Astrocyte (in vitro differentiated cells and primary cell): ENCODE results near the gene PRKAR2B. TPM values are rescaled to one million over a fixed set of nuclear protein-coding genes. Genes with fewer than 3 reads are reported as not detected.

ENCODE experiments used
- DNase-seq: peaks from one replicate; pipeline ENCODE4 v3.0.0-alpha.2; 2010; ENCODE audit warnings: low read depth
- FAIRE-seq: peaks from 2 replicates; lab custom pipeline; 2011; peaks lifted over from hg19 to GRCh38; lab: Jason Lieb, UNC
- H2AFZ ChIP-seq: 2 replicates; pipeline ENCODE4 v1.6.0; 2012; ENCODE audit warnings: low read depth, low read length, inconsistent platforms
- H3K27ac ChIP-seq: 2 replicates; pipeline ENCODE4 v1.5.1; 2011; ENCODE audit warnings: low read depth, low read length, inconsistent platforms
- H3K27me3 ChIP-seq: 2 replicates; pipeline ENCODE4 v1.6.0; 2011; ENCODE audit warnings: low read length, inconsistent platforms; ENCODE audit not compliant: insufficient read depth
- H3K36me3 ChIP-seq: 2 replicates; pipeline ENCODE4 v1.5.1; 2011; ENCODE audit warnings: low read length, inconsistent platforms; ENCODE audit not compliant: insufficient read depth
- H3K4me1 ChIP-seq: 2 replicates; pipeline ENCODE4 v1.5.1; 2011; ENCODE audit warnings: low read length, inconsistent platforms; ENCODE audit not compliant: insufficient read depth
- H3K4me2 ChIP-seq: 2 replicates; pipeline ENCODE4 v1.6.0; 2012; ENCODE audit warnings: low read length, inconsistent platforms
- H3K4me3 ChIP-seq: 2 replicates; pipeline ENCODE4 v1.5.1; 2011; ENCODE audit warnings: low read depth, mild to moderate bottlenecking, low read length, inconsistent platforms; ENCODE audit not compliant: insufficient read depth
- H3K79me2 ChIP-seq: 2 replicates; pipeline ENCODE4 v1.6.0; 2012; ENCODE audit warnings: mild to moderate bottlenecking, low read length, inconsistent platforms; ENCODE audit not compliant: insufficient read depth
- H3K9ac ChIP-seq: 2 replicates; pipeline ENCODE4 v1.6.0; 2012; ENCODE audit warnings: mild to moderate bottlenecking, low read length, inconsistent platforms
- H3K9me3 ChIP-seq: 2 replicates; pipeline ENCODE4 v1.5.1; 2012; ENCODE audit warnings: low read depth, mild to moderate bottlenecking, low read length, inconsistent platforms; ENCODE audit not compliant: insufficient read depth
- H4K20me1 ChIP-seq: 2 replicates; pipeline ENCODE4 v1.6.0; 2012; ENCODE audit warnings: low read length, inconsistent platforms; ENCODE audit not compliant: insufficient read depth
- H3K27ac Mint-ChIP-seq: one replicate; pipeline ENCODE4 v1.8.0; 2021; ENCODE audit warnings: mild to moderate bottlenecking, mixed read lengths; ENCODE audit not compliant: unreplicated experiment
- H3K27me3 Mint-ChIP-seq: one replicate; pipeline ENCODE4 v1.8.0; 2021; ENCODE audit warnings: low read depth, mixed read lengths; ENCODE audit not compliant: unreplicated experiment
- H3K36me3 Mint-ChIP-seq: one replicate; pipeline ENCODE4 v1.8.0; 2021; ENCODE audit warnings: low read depth, mixed read lengths; ENCODE audit not compliant: unreplicated experiment
- H3K4me1 Mint-ChIP-seq: one replicate; pipeline ENCODE4 v1.8.0; 2021; ENCODE audit warnings: low read depth, mixed read lengths; ENCODE audit not compliant: unreplicated experiment
- H3K4me3 Mint-ChIP-seq: one replicate; pipeline ENCODE4 v1.8.0; 2021; ENCODE audit warnings: mild to moderate bottlenecking, moderate library complexity, mixed read lengths; ENCODE audit not compliant: unreplicated experiment
- H3K9me3 Mint-ChIP-seq: one replicate; pipeline ENCODE4 v1.8.0; 2021; ENCODE audit warnings: mild to moderate bottlenecking, mixed read lengths; ENCODE audit not compliant: unreplicated experiment
- CTCF ChIP-seq: IDR thresholded peaks from 2 replicates; pipeline ENCODE4 v1.5.1; 2011; ENCODE audit warnings: low read depth, mild to moderate bottlenecking, inconsistent platforms, low read length, moderate library complexity; ENCODE audit not compliant: insufficient read depth
- EZH2 ChIP-seq: IDR thresholded peaks from 2 replicates; pipeline ENCODE4 v1.6.1; 2012; ENCODE audit warnings: mild to moderate bottlenecking, low read length, inconsistent platforms; ENCODE audit not compliant: insufficient read depth
- total RNA-seq: library from RNA; stranded (reverse); gene quantifications from 2 replicates; pipeline ENCODE4 v1.2.1, GENCODE V29; 2021

The PRKAR2B gene
- total RNA-seq, 1 donor from 2014 or later = 7.6 TPM

DNA sequence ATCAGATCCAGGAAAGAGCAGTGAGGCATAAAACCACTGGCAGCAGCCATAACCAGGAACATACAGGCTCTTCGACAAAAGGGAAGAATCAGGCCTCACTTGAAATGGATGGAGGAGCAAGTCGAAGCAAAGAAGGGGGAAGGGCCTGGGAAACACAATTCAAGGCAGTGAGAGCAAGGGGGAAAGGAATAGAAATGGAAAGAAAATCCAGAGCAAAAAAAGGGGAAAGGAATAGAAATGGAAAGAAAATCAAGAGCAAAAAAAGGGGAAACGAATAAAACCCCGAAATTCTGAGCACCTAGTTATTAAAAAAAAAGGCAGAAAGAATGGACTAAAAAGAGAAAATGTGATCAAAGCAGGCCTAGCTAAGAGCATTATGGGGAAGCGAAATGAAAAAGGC lies 24.1 kb upstream of the PRKAR2B start:
- TF ChIP-seq CTCF (no peak), EZH2 (no peak)
- H4K20me1 ChIP-seq = no peaks in the 10 kb centered on the region
- no peaks in the 10 kb centered on the region for H3K27me3 Mint-ChIP-seq

GRCh38 chr7:107021600-107021999 lies 22.9 kb upstream of the PRKAR2B start:
- H3K4me3 Mint-ChIP-seq = no peak overlapping the region
- Histone ChIP-seq H3K4me1 (no peaks in the 10 kb centered on the region), H4K20me1 (no peaks in the 10 kb centered on the region), H3K9me3 (peaks cover 4% of the 10 kb centered on the region), H3K27me3 (no peaks in the 10 kb centered on the region), H3K79me2 (no peaks in the 10 kb centered on the region), H2AFZ (no peak overlapping the region), H3K27ac (no peak overlapping the region), H3K36me3 (no peaks in the 10 kb centered on the region), H3K4me3 (no peak overlapping the region), H3K4me2 (no peak overlapping the region), H3K9ac (no peak overlapping the region)
- peaks cover 4% of the 10 kb centered on the region for H3K9me3 Mint-ChIP-seq
- H3K27ac Mint-ChIP-seq = no peak overlapping the region
- TF ChIP-seq CTCF (no peak), EZH2 (no peak)
- H3K36me3 Mint-ChIP-seq = no peaks in the 10 kb centered on the region
- no peaks in the 10 kb centered on the region for H3K27me3 Mint-ChIP-seq
- peaks cover 2% of the 10 kb centered on the region for H3K4me1 Mint-ChIP-seq
- FAIRE-seq (no peak), DNase-seq (no peak)

More for the DNA sequence above, 24.1 kb upstream of the PRKAR2B start:
- no peak overlapping the region for H3K4me3 Mint-ChIP-seq
- FAIRE-seq (no peak), DNase-seq (no peak)
- H3K36me3 Mint-ChIP-seq = no peaks in the 10 kb centered on the region
- H3K9me3 Mint-ChIP-seq = peaks cover 4% of the 10 kb centered on the region
- no peaks in the 10 kb centered on the region for H3K4me1 Mint-ChIP-seq
- no peak overlapping the region for H3K27ac ChIP-seq
- H3K4me2 ChIP-seq = no peak overlapping the region
- H3K9ac ChIP-seq = no peak overlapping the region
- H3K4me3 ChIP-seq = no peak overlapping the region
- H3K9me3 ChIP-seq = peaks cover 4% of the 10 kb centered on the region
- H3K27ac Mint-ChIP-seq = no peak overlapping the region
- no peak overlapping the region for H2AFZ ChIP-seq
- no peaks in the 10 kb centered on the region for H3K27me3 ChIP-seq
- no peaks in the 10 kb centered on the region for H3K4me1 ChIP-seq
- H3K36me3 ChIP-seq = no peaks in the 10 kb centered on the region
- no peaks in the 10 kb centered on the region for H3K79me2 ChIP-seq

GRCh38 chr7:107023522-107024151 lies 20.9 kb upstream of the PRKAR2B start:
- Mint-ChIP-seq H3K36me3 (no peaks in the 10 kb centered on the region), H3K27ac (no peak overlapping the region), H3K27me3 (no peaks in the 10 kb centered on the region), H3K9me3 (peaks cover 4% of the 10 kb centered on the region), H3K4me3 (no peak overlapping the region), H3K4me1 (peaks cover 2% of the 10 kb centered on the region)
- Histone ChIP-seq H3K9ac (no peak overlapping the region), H2AFZ (no peak overlapping the region), H4K20me1 (no peaks in the 10 kb centered on the region), H3K27me3 (no peaks in the 10 kb centered on the region), H3K4me1 (no peaks in the 10 kb centered on the region), H3K4me2 (no peak overlapping the region), H3K4me3 (no peak overlapping the region), H3K79me2 (no peaks in the 10 kb centered on the region), H3K9me3 (peaks cover 4% of the 10 kb centered on the region), H3K27ac (no peak overlapping the region), H3K36me3 (no peaks in the 10 kb centered on the region)
- TF ChIP-seq EZH2 (no peak), CTCF (no peak)
- DNase-seq = peak; percentile 77
- FAIRE-seq = no peak
